ENCODE measurements around the gene RNF38.

RNF38 gene

DNA sequence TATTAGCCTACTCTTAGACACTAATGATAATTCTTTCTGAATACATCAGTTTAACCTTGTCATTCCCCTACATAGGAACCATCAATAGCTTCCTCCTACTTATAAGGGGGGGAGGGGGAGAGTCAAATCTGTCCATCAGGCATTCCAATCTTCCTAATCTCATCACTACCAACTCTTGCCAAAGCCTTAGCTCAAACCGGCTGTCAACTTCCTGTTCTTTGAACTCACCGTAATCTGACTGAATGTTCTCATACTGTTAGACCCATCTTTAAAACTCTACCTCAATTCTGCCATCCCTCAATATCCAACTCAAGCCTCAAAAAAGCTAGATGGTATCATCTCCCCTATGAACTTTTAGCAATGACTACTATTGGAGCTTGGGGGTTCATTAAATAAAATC, 41.9 kb upstream of the RNF38 start:
- DNase-seq (ENCODE audit: low read depth), result no peak
- TF ChIP-seq, protein P1, sequence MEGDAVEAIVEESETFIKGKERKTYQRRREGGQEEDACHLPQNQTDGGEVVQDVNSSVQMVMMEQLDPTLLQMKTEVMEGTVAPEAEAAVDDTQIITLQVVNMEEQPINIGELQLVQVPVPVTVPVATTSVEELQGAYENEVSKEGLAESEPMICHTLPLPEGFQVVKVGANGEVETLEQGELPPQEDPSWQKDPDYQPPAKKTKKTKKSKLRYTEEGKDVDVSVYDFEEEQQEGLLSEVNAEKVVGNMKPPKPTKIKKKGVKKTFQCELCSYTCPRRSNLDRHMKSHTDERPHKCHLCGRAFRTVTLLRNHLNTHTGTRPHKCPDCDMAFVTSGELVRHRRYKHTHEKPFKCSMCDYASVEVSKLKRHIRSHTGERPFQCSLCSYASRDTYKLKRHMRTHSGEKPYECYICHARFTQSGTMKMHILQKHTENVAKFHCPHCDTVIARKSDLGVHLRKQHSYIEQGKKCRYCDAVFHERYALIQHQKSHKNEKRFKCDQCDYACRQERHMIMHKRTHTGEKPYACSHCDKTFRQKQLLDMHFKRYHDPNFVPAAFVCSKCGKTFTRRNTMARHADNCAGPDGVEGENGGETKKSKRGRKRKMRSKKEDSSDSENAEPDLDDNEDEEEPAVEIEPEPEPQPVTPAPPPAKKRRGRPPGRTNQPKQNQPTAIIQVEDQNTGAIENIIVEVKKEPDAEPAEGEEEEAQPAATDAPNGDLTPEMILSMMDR (IDR thresholded peaks at IDR 0.05; ENCODE audit: low read length, missing control alignments), result no peak
- no peak overlapping the region for H3K4me3 ChIP-seq (replicated peaks; ENCODE audit: low read depth, low read length)

- no peak for DNase-seq (ENCODE audit: low read depth)
- TF ChIP-seq, protein P1 (IDR thresholded peaks at IDR 0.05; ENCODE audit: low read length, missing control alignments), result no peak
- no peak overlapping the region for H3K4me3 ChIP-seq (replicated peaks; ENCODE audit: low read depth, low read length)
Measured at GRCh38 chr9:36438536-36439236, 38.6 kb upstream of the RNF38 start.

- H3K4me3 ChIP-seq (replicated peaks; ENCODE audit: low read depth, low read length), result no peak overlapping the region
- TF ChIP-seq, protein P1 (IDR thresholded peaks at IDR 0.05; ENCODE audit: low read length, missing control alignments), result no peak
- no peak for DNase-seq (ENCODE audit: low read depth)
Measured at GRCh38 chr9:36437790-36438189, 37.7 kb upstream of the RNF38 start.

GRCh38 chr9:36436909-36437308, 36.8 kb upstream of the RNF38 start:
- no peak overlapping the region for H3K4me3 ChIP-seq (replicated peaks; ENCODE audit: low read depth, low read length)
- DNase-seq (ENCODE audit: low read depth), result peak; percentile 16
- TF ChIP-seq, protein P1 (IDR thresholded peaks at IDR 0.05; ENCODE audit: low read length, missing control alignments), result no peak

DNA sequence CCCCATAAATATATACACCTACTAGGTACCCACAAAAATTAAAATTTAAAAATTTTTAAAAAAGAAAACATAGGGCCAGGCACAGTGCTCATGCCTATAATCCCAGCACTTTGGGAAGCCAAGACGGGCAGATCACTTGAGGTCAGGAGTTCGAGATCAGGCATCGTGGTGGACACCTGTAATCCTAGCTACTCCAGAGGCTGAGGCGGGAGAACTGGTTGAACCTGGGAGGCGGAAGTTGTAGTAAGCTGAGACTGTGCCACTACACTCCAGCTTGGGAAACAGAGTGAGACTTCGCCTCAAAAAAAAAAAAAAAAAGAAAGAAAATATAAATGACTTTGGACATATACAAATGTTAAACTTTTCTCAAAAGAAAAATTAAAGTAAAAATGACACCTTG, 33.3 kb upstream of the RNF38 start:
- no peak overlapping the region for H3K4me3 ChIP-seq (replicated peaks; ENCODE audit: low read depth, low read length)
- TF ChIP-seq, protein P1 (IDR thresholded peaks at IDR 0.05; ENCODE audit: low read length, missing control alignments), result no peak
- DNase-seq (ENCODE audit: low read depth), result no peak

GRCh38 chr9:36431078-36431477, 31.0 kb upstream of the RNF38 start:
- TF ChIP-seq, protein P1 (IDR thresholded peaks at IDR 0.05; ENCODE audit: low read length, missing control alignments), result no peak
- H3K4me3 ChIP-seq (replicated peaks; ENCODE audit: low read depth, low read length), result no peak overlapping the region
- no peak for DNase-seq (ENCODE audit: low read depth)

DNA sequence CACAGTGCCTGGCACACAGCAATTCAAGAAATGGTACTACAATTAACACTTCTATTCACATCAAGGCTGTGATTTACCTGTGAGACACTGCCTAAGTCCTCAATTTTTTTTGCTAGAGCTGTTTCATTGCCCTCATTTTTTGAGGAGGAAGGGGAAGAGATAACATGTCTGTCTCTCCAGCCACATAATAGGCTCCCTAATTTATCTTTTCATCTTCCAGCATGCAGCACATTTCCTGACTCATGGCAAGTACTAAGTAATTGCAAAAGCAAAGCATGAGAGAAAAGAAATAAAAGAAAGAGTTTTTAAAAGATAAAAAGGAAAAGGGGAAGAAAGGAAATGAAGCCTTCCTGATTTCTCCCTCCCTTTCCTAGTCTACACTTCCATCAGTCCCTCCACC, 26.9 kb upstream of the RNF38 start:
- DNase-seq (ENCODE audit: low read depth), result peak; percentile 17
- TF ChIP-seq, protein P1 (IDR thresholded peaks at IDR 0.05; ENCODE audit: low read length, missing control alignments), result no peak
- no peak overlapping the region for H3K4me3 ChIP-seq (replicated peaks; ENCODE audit: low read depth, low read length)

All from fibroblast of pulmonary artery (primary cell).